ENCODE measurements around the gene MASP2. TPM values are rescaled to one million over a fixed set of nuclear protein-coding genes. Genes with fewer than 3 reads are reported as not detected.
"Not testable (repeated sequence)": the region's sequence is repeated elsewhere in the genome, so short reads cannot be mapped to it uniquely, and the experiment has no call there.

MASP2 gene
- total RNA-seq, 1 donor from 2014 or later: not detected

DNA sequence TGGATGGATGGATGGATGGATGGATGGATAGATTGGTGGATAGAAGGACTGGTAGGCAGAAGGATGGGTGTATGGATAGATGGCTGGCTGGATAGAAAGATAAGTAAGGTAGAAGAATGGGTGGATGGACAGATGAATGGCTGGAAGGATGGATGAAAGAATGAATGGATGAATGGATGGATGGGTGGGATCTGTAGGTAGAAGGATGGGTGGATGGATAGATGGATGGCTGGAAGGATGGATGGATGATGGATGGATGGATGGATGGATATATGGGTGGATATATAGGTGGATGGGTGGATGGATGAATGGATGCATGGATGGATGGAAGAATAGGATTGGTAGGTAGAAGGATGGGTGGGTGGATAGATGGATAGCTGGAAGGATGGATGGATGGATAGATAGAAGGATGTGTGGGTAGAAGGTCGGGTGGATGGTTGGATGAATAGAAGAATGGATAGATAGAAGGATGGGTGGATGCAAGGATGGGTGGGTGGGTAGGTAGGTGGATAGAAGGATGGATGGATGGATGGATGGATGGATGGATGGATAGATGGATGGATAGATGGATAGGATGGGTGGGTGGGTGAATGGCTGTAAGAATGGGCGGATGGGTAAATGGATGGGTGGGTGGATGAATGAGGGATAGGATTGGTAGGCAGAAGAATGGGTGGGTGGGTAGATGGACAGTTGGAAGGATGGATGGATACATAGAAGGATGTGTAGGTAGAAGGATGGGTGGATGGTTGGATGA lies 7.5 kb downstream of the MASP2 start:
- TF ChIP-seq, protein P1, sequence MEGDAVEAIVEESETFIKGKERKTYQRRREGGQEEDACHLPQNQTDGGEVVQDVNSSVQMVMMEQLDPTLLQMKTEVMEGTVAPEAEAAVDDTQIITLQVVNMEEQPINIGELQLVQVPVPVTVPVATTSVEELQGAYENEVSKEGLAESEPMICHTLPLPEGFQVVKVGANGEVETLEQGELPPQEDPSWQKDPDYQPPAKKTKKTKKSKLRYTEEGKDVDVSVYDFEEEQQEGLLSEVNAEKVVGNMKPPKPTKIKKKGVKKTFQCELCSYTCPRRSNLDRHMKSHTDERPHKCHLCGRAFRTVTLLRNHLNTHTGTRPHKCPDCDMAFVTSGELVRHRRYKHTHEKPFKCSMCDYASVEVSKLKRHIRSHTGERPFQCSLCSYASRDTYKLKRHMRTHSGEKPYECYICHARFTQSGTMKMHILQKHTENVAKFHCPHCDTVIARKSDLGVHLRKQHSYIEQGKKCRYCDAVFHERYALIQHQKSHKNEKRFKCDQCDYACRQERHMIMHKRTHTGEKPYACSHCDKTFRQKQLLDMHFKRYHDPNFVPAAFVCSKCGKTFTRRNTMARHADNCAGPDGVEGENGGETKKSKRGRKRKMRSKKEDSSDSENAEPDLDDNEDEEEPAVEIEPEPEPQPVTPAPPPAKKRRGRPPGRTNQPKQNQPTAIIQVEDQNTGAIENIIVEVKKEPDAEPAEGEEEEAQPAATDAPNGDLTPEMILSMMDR (IDR thresholded peaks at IDR 0.05; ENCODE audit: unreplicated experiment): no peak
- Mint-ChIP-seq H3K9me3 (ENCODE audit: low read depth) (no peaks in the 10 kb centered on the region), H3K27me3 (peaks cover 8% of the 10 kb centered on the region), H3K4me3 (ENCODE audit: low read depth) (no peak overlapping the region), H3K27ac (no peak overlapping the region), H3K36me3 (ENCODE audit: insufficient read depth) (no peaks in the 10 kb centered on the region), H3K4me1 (ENCODE audit: low read depth) (no peaks in the 10 kb centered on the region)
- no peak for DNase-seq (ENCODE audit: low spot score, unreplicated experiment)

DNA sequence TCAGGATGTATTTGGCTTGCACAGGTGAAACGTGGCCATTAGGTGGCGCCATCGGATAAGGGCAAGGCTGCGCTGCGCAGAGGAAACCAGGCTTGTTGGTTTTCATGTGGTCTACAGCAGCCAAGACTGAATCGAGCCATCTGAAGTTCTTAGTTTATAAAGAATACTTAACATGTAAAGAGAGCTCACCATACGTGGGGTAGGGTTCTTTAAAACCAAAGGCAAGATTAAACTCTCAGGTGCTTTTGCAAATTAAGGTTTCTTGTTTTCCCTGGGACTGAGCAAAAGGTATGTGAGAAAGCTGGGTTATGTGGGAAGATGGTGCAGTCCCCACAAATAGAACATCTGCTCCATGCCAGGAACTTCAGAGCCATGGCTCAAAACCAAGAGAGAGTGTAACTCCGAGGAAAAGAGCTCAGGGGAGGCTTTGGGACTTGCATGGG lies 9.3 kb downstream of the MASP2 start:
- Mint-ChIP-seq H3K4me3 (ENCODE audit: low read depth) (no peak overlapping the region), H3K27ac (no peak overlapping the region)
- peak; percentile 79 for DNase-seq (ENCODE audit: low spot score, unreplicated experiment)

GRCh38 chr1:11037019-11037739 lies 9.9 kb downstream of the MASP2 start:
- not testable (repeated sequence) for H3K4me3 Mint-ChIP-seq (ENCODE audit: low read depth); H3K9me3 Mint-ChIP-seq (ENCODE audit: low read depth); DNase-seq (ENCODE audit: low spot score, unreplicated experiment); H3K4me1 Mint-ChIP-seq (ENCODE audit: low read depth); H3K27ac Mint-ChIP-seq; H3K27me3 Mint-ChIP-seq; H3K36me3 Mint-ChIP-seq (ENCODE audit: insufficient read depth)

More for the DNA sequence above, 9.3 kb downstream of the MASP2 start:
- Mint-ChIP-seq H3K27me3 (peaks cover 8% of the 10 kb centered on the region), H3K36me3 (ENCODE audit: insufficient read depth) (no peaks in the 10 kb centered on the region), H3K9me3 (ENCODE audit: low read depth) (no peaks in the 10 kb centered on the region), H3K4me1 (ENCODE audit: low read depth) (no peaks in the 10 kb centered on the region)
- TF ChIP-seq, protein P1 (IDR thresholded peaks at IDR 0.05; ENCODE audit: unreplicated experiment): peak; percentile 97

GRCh38 chr1:11031624-11032262 lies 15.3 kb downstream of the MASP2 start:
- Mint-ChIP-seq H3K4me1 (ENCODE audit: low read depth) (no peaks in the 10 kb centered on the region), H3K27ac (no peak overlapping the region), H3K4me3 (ENCODE audit: low read depth) (no peak overlapping the region), H3K36me3 (ENCODE audit: insufficient read depth) (peaks cover 8% of the 10 kb centered on the region), H3K27me3 (no peaks in the 10 kb centered on the region), H3K9me3 (ENCODE audit: low read depth) (no peaks in the 10 kb centered on the region)
- TF ChIP-seq, protein P1 (IDR thresholded peaks at IDR 0.05; ENCODE audit: unreplicated experiment): no peak
- no peak for DNase-seq (ENCODE audit: low spot score, unreplicated experiment)

- TF ChIP-seq, protein P1 (IDR thresholded peaks at IDR 0.05; ENCODE audit: unreplicated experiment): no peak
- peak overlapping the region; percentile 75 for H3K27ac Mint-ChIP-seq
- DNase-seq (ENCODE audit: low spot score, unreplicated experiment): no peak
Measured at GRCh38 chr1:11030865-11031264, 16.2 kb downstream of the MASP2 start.

More at GRCh38 chr1:11030865-11031264, 16.2 kb downstream of the MASP2 start:
- Mint-ChIP-seq H3K4me3 (ENCODE audit: low read depth) (no peak overlapping the region), H3K9me3 (ENCODE audit: low read depth) (no peaks in the 10 kb centered on the region), H3K36me3 (ENCODE audit: insufficient read depth) (peaks cover 10% of the 10 kb centered on the region), H3K27me3 (no peaks in the 10 kb centered on the region), H3K4me1 (ENCODE audit: low read depth) (no peaks in the 10 kb centered on the region)

All from progenitor cell of endocrine pancreas (in vitro differentiated cells).